Neural cell (in vitro differentiated cells): Measurements from ENCODE around the gene SCP2. TPM values are rescaled to one million over a fixed set of nuclear protein-coding genes. Genes with fewer than 3 reads are reported as not detected.

Experiments used
- H2AFZ ChIP-seq: fragments of 200-600, 300-800 bp; sonication (generic), shearing (Covaris generic); 2 replicates; pipeline ENCODE4 v1.6.0; 2014; ENCODE audit warnings: low read depth, mild to moderate bottlenecking, antibody characterized with exemption, low read length, moderate library complexity
- H3F3A ChIP-seq: fragments of 200-600 bp; shearing (Covaris generic); 2 replicates; pipeline ENCODE4 v1.6.1; 2016; ENCODE audit warnings: mild to moderate bottlenecking, moderate library complexity, mixed read lengths, antibody characterized with exemption, low read length; ENCODE audit not compliant: insufficient read depth, poor library complexity, severe bottlenecking
- H3K27ac ChIP-seq: fragments of 200-600, 300-800 bp; sonication (generic), shearing (Covaris generic); 2 replicates; pipeline ENCODE4 v1.5.1; 2014; ENCODE audit warnings: mild to moderate bottlenecking, low read length, moderate library complexity
- H3K27me3 ChIP-seq: fragments of 300-800, 200-600 bp; sonication (generic), shearing (Covaris generic); 2 replicates; pipeline ENCODE4 v1.6.0; 2014; ENCODE audit warnings: mild to moderate bottlenecking, low read depth, low read length, moderate library complexity; ENCODE audit not compliant: insufficient read depth
- H3K36me3 ChIP-seq: fragments of 300-800, 200-600 bp; sonication (generic), shearing (Covaris generic); 2 replicates; pipeline ENCODE4 v1.5.1; 2014; ENCODE audit warnings: mild to moderate bottlenecking, antibody characterized with exemption, low read length, moderate library complexity; ENCODE audit not compliant: insufficient read depth
- H3K4me2 ChIP-seq: fragments of 300-800, 200-600 bp; sonication (generic), shearing (Covaris generic); 2 replicates; pipeline ENCODE4 v1.6.0; 2014; ENCODE audit warnings: mild to moderate bottlenecking, low read length
- H3K4me3 ChIP-seq: fragments of 300-800, 200-600 bp; sonication (generic), shearing (Covaris generic); 2 replicates; pipeline ENCODE4 v1.5.1; 2014; ENCODE audit warnings: mild to moderate bottlenecking, low read length, moderate library complexity
- H3K79me2 ChIP-seq: fragments of 200-600 bp; shearing (Covaris generic); replicated peaks from 2 replicates; pipeline ENCODE4 v1.6.0; 2014; ENCODE audit warnings: mild to moderate bottlenecking, low read length, moderate library complexity; ENCODE audit not compliant: insufficient read depth
- H3K9ac ChIP-seq: fragments of 300-800, 200-600 bp; sonication (generic), shearing (Covaris generic); 2 replicates; pipeline ENCODE4 v1.6.1; 2016; ENCODE audit warnings: mild to moderate bottlenecking, low read length, mixed read lengths
- H3K9me2 ChIP-seq: fragments of 200-600 bp; shearing (Covaris generic); 2 replicates; pipeline ENCODE4 v1.6.1; 2016; ENCODE audit warnings: mild to moderate bottlenecking, low read length, mixed read lengths; ENCODE audit not compliant: insufficient read depth
- H3K9me3 ChIP-seq: fragments of 200-600, 300-800 bp; sonication (generic), shearing (Covaris generic); 2 replicates; pipeline ENCODE4 v1.6.1; 2016; ENCODE audit warnings: mild to moderate bottlenecking, mixed run types, low read length, moderate library complexity, mixed read lengths
- H4K20me1 ChIP-seq: fragments of 200-600 bp; shearing (Covaris generic); 2 replicates; pipeline ENCODE4 v1.6.1; 2016; ENCODE audit warnings: mild to moderate bottlenecking, mixed run types; ENCODE audit not compliant: insufficient read depth
- CTCF ChIP-seq: fragments of 450-650 bp; IDR thresholded peaks from 2 replicates; pipeline ENCODE4 v1.5.1; 2014; ENCODE audit warnings: antibody characterized with exemption, mild to moderate bottlenecking, moderate library complexity; ENCODE audit not compliant: poor library complexity, severe bottlenecking
- EP300 ChIP-seq: fragments of 450-650 bp; conservative IDR thresholded peaks from 2 replicates; pipeline ENCODE4 v1.6.1; 2014; ENCODE audit warnings: antibody characterized with exemption, mild to moderate bottlenecking, moderate library complexity; ENCODE audit not compliant: poor library complexity, severe bottlenecking
- EZH2 ChIP-seq: fragments of 200-600, 300-800 bp; shearing (Covaris generic), sonication (generic); IDR thresholded peaks from 2 replicates; pipeline ENCODE4 v1.6.1; 2014; ENCODE audit warnings: antibody characterized with exemption, low read length, borderline replicate concordance, mild to moderate bottlenecking; ENCODE audit not compliant: insufficient read depth, poor library complexity, severe bottlenecking
- MXI1 ChIP-seq: fragments of 450-650 bp; conservative IDR thresholded peaks from 2 replicates; pipeline ENCODE4 v1.6.1; 2014; ENCODE audit warnings: antibody characterized with exemption, mild to moderate bottlenecking; ENCODE audit not compliant: poor library complexity, severe bottlenecking
- POLR2AphosphoS5 ChIP-seq: IDR thresholded peaks from 2 replicates; pipeline ENCODE4 v1.6.1; 2012
- RAD21 ChIP-seq: fragments of 450-650 bp; conservative IDR thresholded peaks from 2 replicates; pipeline ENCODE4 v1.6.1; 2014; ENCODE audit warnings: antibody characterized with exemption, mild to moderate bottlenecking, moderate library complexity
- SMC3 ChIP-seq: fragments of 450-650 bp; conservative IDR thresholded peaks from 2 replicates; pipeline ENCODE4 v1.6.1; 2014; ENCODE audit warnings: antibody characterized with exemption, mild to moderate bottlenecking, moderate library complexity; ENCODE audit not compliant: poor library complexity
- TAF1 ChIP-seq: IDR thresholded peaks from 2 replicates; pipeline ENCODE4 v1.6.1; 2012; ENCODE audit warnings: low read depth
- polyA plus RNA-seq: library from polyadenylated mRNA; depleted of rRNA; stranded (reverse); fragments of >200 nt; gene quantifications from 2 replicates; pipeline ENCODE4 v1.2.3, GENCODE V29; 2014
- TF ChIP-seq, protein P1 (sequence below): IDR thresholded peaks from 2 replicates; pipeline ENCODE4 v1.6.1; 2012; ENCODE audit warnings: borderline replicate concordance

The SCP2 gene
- polyA plus RNA-seq, 1 donor from 2014 or later: 182 TPM

- H3K36me3 ChIP-seq: no peaks in the 10 kb centered on the region
- no peak overlapping the region for H2AFZ ChIP-seq
- H3K27me3 ChIP-seq: no peaks in the 10 kb centered on the region
- no peak overlapping the region for H3K4me2 ChIP-seq
- no peak overlapping the region for H3K4me3 ChIP-seq
- H3F3A ChIP-seq: no peaks in the 10 kb centered on the region
- no peak overlapping the region for H3K27ac ChIP-seq
- no peaks in the 10 kb centered on the region for H3K9me3 ChIP-seq
- TF ChIP-seq MXI1 (no peak), TAF1 (no peak), EZH2 (no peak), CTCF (no peak), POLR2AphosphoS5 (no peak), SMC3 (no peak), EP300 (no peak), RAD21 (no peak)
- TF ChIP-seq, protein P1, sequence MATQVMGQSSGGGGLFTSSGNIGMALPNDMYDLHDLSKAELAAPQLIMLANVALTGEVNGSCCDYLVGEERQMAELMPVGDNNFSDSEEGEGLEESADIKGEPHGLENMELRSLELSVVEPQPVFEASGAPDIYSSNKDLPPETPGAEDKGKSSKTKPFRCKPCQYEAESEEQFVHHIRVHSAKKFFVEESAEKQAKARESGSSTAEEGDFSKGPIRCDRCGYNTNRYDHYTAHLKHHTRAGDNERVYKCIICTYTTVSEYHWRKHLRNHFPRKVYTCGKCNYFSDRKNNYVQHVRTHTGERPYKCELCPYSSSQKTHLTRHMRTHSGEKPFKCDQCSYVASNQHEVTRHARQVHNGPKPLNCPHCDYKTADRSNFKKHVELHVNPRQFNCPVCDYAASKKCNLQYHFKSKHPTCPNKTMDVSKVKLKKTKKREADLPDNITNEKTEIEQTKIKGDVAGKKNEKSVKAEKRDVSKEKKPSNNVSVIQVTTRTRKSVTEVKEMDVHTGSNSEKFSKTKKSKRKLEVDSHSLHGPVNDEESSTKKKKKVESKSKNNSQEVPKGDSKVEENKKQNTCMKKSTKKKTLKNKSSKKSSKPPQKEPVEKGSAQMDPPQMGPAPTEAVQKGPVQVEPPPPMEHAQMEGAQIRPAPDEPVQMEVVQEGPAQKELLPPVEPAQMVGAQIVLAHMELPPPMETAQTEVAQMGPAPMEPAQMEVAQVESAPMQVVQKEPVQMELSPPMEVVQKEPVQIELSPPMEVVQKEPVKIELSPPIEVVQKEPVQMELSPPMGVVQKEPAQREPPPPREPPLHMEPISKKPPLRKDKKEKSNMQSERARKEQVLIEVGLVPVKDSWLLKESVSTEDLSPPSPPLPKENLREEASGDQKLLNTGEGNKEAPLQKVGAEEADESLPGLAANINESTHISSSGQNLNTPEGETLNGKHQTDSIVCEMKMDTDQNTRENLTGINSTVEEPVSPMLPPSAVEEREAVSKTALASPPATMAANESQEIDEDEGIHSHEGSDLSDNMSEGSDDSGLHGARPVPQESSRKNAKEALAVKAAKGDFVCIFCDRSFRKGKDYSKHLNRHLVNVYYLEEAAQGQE: no peak
- no peak overlapping the region for H3K9ac ChIP-seq
- no peaks in the 10 kb centered on the region for H3K79me2 ChIP-seq
- no peaks in the 10 kb centered on the region for H3K9me2 ChIP-seq
- no peaks in the 10 kb centered on the region for H4K20me1 ChIP-seq
Observed at GRCh38 chr1:53091841-53092645, 165.0 kb downstream of the SCP2 start.

GRCh38 chr1:53092659-53093450 is 165.8 kb downstream of the SCP2 start:
- H3K9ac ChIP-seq: no peak overlapping the region
- H3F3A ChIP-seq: no peaks in the 10 kb centered on the region
- TF ChIP-seq EZH2: no peak
- no peak for TF ChIP-seq CTCF
- no peak for TF ChIP-seq MXI1
- TF ChIP-seq POLR2AphosphoS5: no peak
- TF ChIP-seq, protein P1: no peak
- no peak for TF ChIP-seq RAD21
- no peak overlapping the region for H3K4me3 ChIP-seq
- H3K27me3 ChIP-seq: no peaks in the 10 kb centered on the region
- H3K9me3 ChIP-seq: no peaks in the 10 kb centered on the region
- no peak overlapping the region for H3K4me2 ChIP-seq
- no peaks in the 10 kb centered on the region for H3K36me3 ChIP-seq
- no peak overlapping the region for H3K27ac ChIP-seq
- no peaks in the 10 kb centered on the region for H3K79me2 ChIP-seq
- H4K20me1 ChIP-seq: no peaks in the 10 kb centered on the region
- no peaks in the 10 kb centered on the region for H3K9me2 ChIP-seq
- H2AFZ ChIP-seq: no peak overlapping the region
